Aorta (tissue), 5 donors: ENCODE data around the gene NSMCE1. TPM values are rescaled to one million over a fixed set of nuclear protein-coding genes. Genes with fewer than 3 reads are reported as not detected.

Experiments
- ATAC-seq: fragments of 200-7000 bp; cut with Tn5 transposase; one replicate; pipeline ENCODE4 v1.9.1; 2022; ENCODE audit warnings: moderate library complexity; ENCODE audit not compliant: low FRiP score
- DNase-seq, 2 donors: peaks; one replicate each; pipeline ENCODE4 v3.0.0-alpha.2; 2020
- H3K27ac ChIP-seq, 2 donors: one replicate each; pipeline ENCODE4 v1.5.1; 2013; ENCODE audit warnings: low read length in 2 of 2, mild to moderate bottlenecking in 2 of 2, moderate library complexity in 2 of 2, control low read depth in 1 of 2, inconsistent platforms in 1 of 2, low read depth in 1 of 2
- H3K27me3 ChIP-seq, 2 donors: one replicate each; pipeline ENCODE4 v1.6.1; 2013; ENCODE audit warnings: control low read depth in 1 of 2, low read length in 1 of 2, mild to moderate bottlenecking in 1 of 2, moderate library complexity in 1 of 2; ENCODE audit not compliant: insufficient read depth in 2 of 2, control insufficient read depth in 1 of 2
- H3K36me3 ChIP-seq, 2 donors: one replicate each; pipeline ENCODE4 v1.6.1; 2013; ENCODE audit warnings: control low read depth in 1 of 2, low read length in 1 of 2, mild to moderate bottlenecking in 1 of 2; ENCODE audit not compliant: insufficient read depth in 2 of 2, control insufficient read depth in 1 of 2
- H3K4me1 ChIP-seq, 2 donors: one replicate each; pipeline ENCODE4 v1.6.1; 2013; ENCODE audit warnings: low read length in 2 of 2, control low read depth in 1 of 2, mild to moderate bottlenecking in 1 of 2, moderate library complexity in 1 of 2; ENCODE audit not compliant: insufficient read depth in 2 of 2, control insufficient read depth in 1 of 2
- H3K4me3 ChIP-seq, 2 donors: one replicate each; pipeline ENCODE4 v1.5.1; 2013; ENCODE audit warnings: low read length in 2 of 2, control low read depth in 1 of 2, mild to moderate bottlenecking in 1 of 2
- H3K9me3 ChIP-seq: one replicate; pipeline ENCODE4 v1.6.1; 2013; ENCODE audit warnings: mild to moderate bottlenecking, low read length; ENCODE audit not compliant: control insufficient read depth
- WGBS, 2 donors: extraction: QIAGEN DNeasy Blood & Tissue Kit; methylation state at CpG; one replicate each; pipeline ENCODE4 v1.1.7; 2013; 5-methylcytosine and 5-hydroxymethylcytosine counted together
- intact Hi-C, 2 donors: fragments of 100-400 bp; cut with DNase I; formaldehyde crosslinking; loops; one replicate each; pipeline versions ENCODE4 v1.14.2 to v1.15.0; 2022
- polyA plus RNA-seq, 2 donors: library from polyadenylated mRNA; stranded (reverse); fragments of 200-250 nt; gene quantifications; one replicate each; pipeline ENCODE4 v1.2.3, GENCODE V29; 2013
- total RNA-seq, 2 donors: library from RNA; stranded (reverse); fragmentation: NEBNext Ultra II Directional; extraction: Animal tissue kit (Norgen Biotek cat#: 25700); gene quantifications; one replicate each; pipeline ENCODE4 v1.2.1, GENCODE V29; 2021
- donor health status: healthy with polysubstance abuse.
- donor health status: Bipolar disorder and iron deficiency.
- donor health status: DM: no; HTN: no; CAD: no.
- donor health status: DM: no; HTN: no; CAD: no.
- donor health status: DM: yes; HTN: yes; CAD: no.

NSMCE1 gene
- total and polyA plus RNA-seq, 4 donors: 34.6 to 74.2 (median 55.1) TPM

GRCh38 chr16:27223701-27224100 is 44.9 kb downstream of the NSMCE1 start:
- no peak overlapping the region for H3K27ac ChIP-seq
- no peaks in the 10 kb centered on the region for H3K27me3 ChIP-seq
- H3K4me1 ChIP-seq: no peaks in the 10 kb centered on the region
- DNase-seq: peak in 1 of 2 donors; percentile 57
- H3K36me3 ChIP-seq: no peaks in the 10 kb centered on the region
- no peak for ATAC-seq
- no peaks in the 10 kb centered on the region for H3K9me3 ChIP-seq
- intact Hi-C loops: no loop called here
- no peak overlapping the region for H3K4me3 ChIP-seq
- WGBS, 2 donors: 84 to 87% methylated on average over 6 of the region's 6 CpGs

GRCh38 chr16:27223226-27223610 is 45.4 kb downstream of the NSMCE1 start:
- no peak for ATAC-seq
- Histone ChIP-seq H3K9me3 (no peaks in the 10 kb centered on the region), H3K4me3 (no peak overlapping the region), H3K27me3 (no peaks in the 10 kb centered on the region), H3K36me3 (no peaks in the 10 kb centered on the region), H3K4me1 (no peaks in the 10 kb centered on the region), H3K27ac (no peak overlapping the region)
- peak; percentile 37 to 72 for DNase-seq
- intact Hi-C loops: no loop called here
- 66 to 76% methylated on average over 8 of the region's 8 CpGs for WGBS, 2 donors

- no peaks in the 10 kb centered on the region for H3K27me3 ChIP-seq
Measured at GRCh38 chr16:27222249-27223225, 46.0 kb downstream of the NSMCE1 start.

GRCh38 chr16:27221576-27222248 is 46.9 kb downstream of the NSMCE1 start:
- no peaks in the 10 kb centered on the region for H3K27me3 ChIP-seq
- H3K4me1 ChIP-seq: no peaks in the 10 kb centered on the region
- H3K36me3 ChIP-seq: no peaks in the 10 kb centered on the region
- intact Hi-C loops: no loop called here
- DNase-seq (no peak), ATAC-seq (no peak)
- 81 to 91% methylated on average over 8 of the region's 8 CpGs for WGBS, 2 donors
- H3K4me3 ChIP-seq: no peak overlapping the region
- no peaks in the 10 kb centered on the region for H3K9me3 ChIP-seq
- H3K27ac ChIP-seq: no peak overlapping the region

More at GRCh38 chr16:27222249-27223225, 46.0 kb downstream of the NSMCE1 start:
- DNase-seq: no peak
- no peak for ATAC-seq
- Histone ChIP-seq H3K27ac (no peak overlapping the region), H3K4me3 (no peak overlapping the region), H3K36me3 (no peaks in the 10 kb centered on the region), H3K9me3 (no peaks in the 10 kb centered on the region), H3K4me1 (no peaks in the 10 kb centered on the region)
- 58 to 65% methylated on average over 30 of the region's 30 CpGs for WGBS, 2 donors
- intact Hi-C loops: no loop called here

GRCh38 chr16:27220991-27221390 is 47.6 kb downstream of the NSMCE1 start:
- no peak overlapping the region for H3K27ac ChIP-seq
- H3K27me3 ChIP-seq: no peaks in the 10 kb centered on the region
- no peaks in the 10 kb centered on the region for H3K36me3 ChIP-seq
- intact Hi-C loops: no loop called here
- H3K4me3 ChIP-seq: no peak overlapping the region
- DNase-seq (no peak), ATAC-seq (no peak)
- 92 to 94% methylated on average over 16 of the region's 16 CpGs for WGBS, 2 donors
- no peaks in the 10 kb centered on the region for H3K9me3 ChIP-seq
- H3K4me1 ChIP-seq: no peaks in the 10 kb centered on the region

- Histone ChIP-seq H3K27ac (no peak overlapping the region), H3K9me3 (no peaks in the 10 kb centered on the region), H3K36me3 (no peaks in the 10 kb centered on the region), H3K4me3 (no peak overlapping the region), H3K4me1 (no peaks in the 10 kb centered on the region), H3K27me3 (no peaks in the 10 kb centered on the region)
- ATAC-seq: no peak
- intact Hi-C loops: no loop called here
- no peak for DNase-seq
- WGBS, 2 donors: 93% methylated on average over 8 of the region's 8 CpGs
Measured at GRCh38 chr16:27220527-27220926, 48.0 kb downstream of the NSMCE1 start.

GRCh38 chr16:27220120-27220519 is 48.5 kb downstream of the NSMCE1 start:
- no peaks in the 10 kb centered on the region for H3K9me3 ChIP-seq
- no peak overlapping the region for H3K27ac ChIP-seq
- no peak for ATAC-seq
- peak in 1 of 2 donors; percentile 52 for DNase-seq
- intact Hi-C loops: no loop called here
- H3K4me3 ChIP-seq: no peak overlapping the region
- no peaks in the 10 kb centered on the region for H3K27me3 ChIP-seq
- 85 to 88% methylated on average over 9 of the region's 9 CpGs for WGBS, 2 donors
- H3K36me3 ChIP-seq: no peaks in the 10 kb centered on the region
- no peaks in the 10 kb centered on the region for H3K4me1 ChIP-seq

- Histone ChIP-seq H3K4me1 (no peaks in the 10 kb centered on the region), H3K27ac (no peak overlapping the region), H3K4me3 (no peak overlapping the region), H3K27me3 (no peaks in the 10 kb centered on the region), H3K9me3 (no peaks in the 10 kb centered on the region), H3K36me3 (no peaks in the 10 kb centered on the region)
- DNase-seq (peak in 1 of 2 donors; percentile 67), ATAC-seq (no peak)
- WGBS, 2 donors: 81% methylated on average over 10 of the region's 10 CpGs
- intact Hi-C loops: no loop called here
Measured at GRCh38 chr16:27219161-27219560, 49.4 kb downstream of the NSMCE1 start.
